Smooth muscle cell of the umbilical artery (primary cell): ENCODE measurements around the gene KRTAP12-4. TPM values are rescaled to one million over a fixed set of nuclear protein-coding genes. Genes with fewer than 3 reads are reported as not detected.

Source experiments
- total RNA-seq: library from RNA; depleted of rRNA; stranded (reverse); fragments of >200 nt; gene quantifications from 2 replicates; pipeline ENCODE4 v1.2.3, GENCODE V29; 2014

The KRTAP12-4 gene, protein sequence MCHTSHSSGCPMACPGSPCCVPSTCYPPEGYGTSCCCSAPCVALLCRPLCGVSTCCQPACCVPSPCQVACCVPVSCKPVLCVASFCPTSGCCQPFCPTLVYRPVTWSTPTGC
- total RNA-seq: not detected in 2 replicates

GRCh38 chr21:44654576-44655175 lies at the start of gene KRTAP12-4:
KRTAP12-4 (minus strand) TSS chr21:44654659; CDS start chr21:44654614, 45 bp downstream.

GRCh38 chr21:44697172-44697810 lies 42.8 kb upstream of the KRTAP12-4 start, which contains the start of gene KRTAP10-12:
KRTAP10-12 (plus strand) TSS chr21:44697172; CDS start chr21:44697202, 30 bp downstream.

GRCh38 chr21:44681861-44682579 lies 27.6 kb upstream of the KRTAP12-4 start, which contains the start of gene KRTAP12-1:
KRTAP12-1 (minus strand) TSS chr21:44682163; CDS start chr21:44682123, 40 bp downstream.

GRCh38 chr21:44666401-44667320 lies 12.2 kb upstream of the KRTAP12-4 start, which contains the start of gene KRTAP12-2:
KRTAP12-2 (minus strand) TSS chr21:44666927; CDS start chr21:44666886, 41 bp downstream.

DNA sequence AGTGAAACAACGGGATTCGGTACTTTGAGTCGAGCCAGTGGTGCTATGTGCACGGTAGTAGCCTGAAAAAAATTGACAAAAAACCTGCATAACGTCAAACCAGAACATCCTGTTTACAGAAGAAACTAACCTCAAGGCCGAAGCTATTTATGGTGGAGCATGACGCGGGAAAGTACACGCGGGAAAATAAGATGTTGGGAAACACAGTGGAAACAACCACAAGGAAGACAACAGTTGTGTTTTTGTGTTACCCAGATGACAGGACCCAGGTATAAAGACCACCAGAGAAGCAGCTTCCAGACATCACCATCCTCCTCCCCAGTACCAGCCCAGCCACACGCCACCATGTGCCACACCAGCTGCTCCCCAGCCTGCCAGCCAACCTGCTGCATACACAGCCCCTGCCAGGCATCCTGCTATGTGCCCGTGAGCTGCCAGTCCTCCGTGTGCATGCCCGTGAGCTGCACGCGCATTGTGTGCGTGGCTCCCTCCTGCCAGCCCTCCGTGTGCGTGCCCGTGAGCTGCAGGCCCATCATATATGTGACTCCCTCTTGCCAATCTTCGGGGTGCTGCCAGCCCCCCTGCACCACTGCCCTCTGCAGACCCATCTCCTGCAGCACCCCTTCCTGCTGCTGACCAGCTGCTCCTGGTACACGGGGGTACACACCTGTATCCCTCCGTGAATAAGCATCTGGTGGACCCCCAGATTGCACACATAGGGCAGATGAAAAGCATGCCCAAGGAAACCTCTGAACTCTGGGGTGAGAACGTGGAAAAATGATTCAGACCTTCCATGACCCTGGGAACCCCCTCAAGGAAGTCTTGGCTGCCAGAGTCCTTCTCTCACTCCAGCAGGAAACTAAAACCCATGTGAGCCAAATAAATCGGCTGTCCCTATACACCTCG lies 3.4 kb upstream of the KRTAP12-4 start, which contains the start of gene KRTAP12-3:
Gene KRTAP12-3, plus strand, starts transcription at position 298 of the 906 bp plus-strand sequence. Its CDS starts 48 bp downstream, at position 346.

GRCh38 chr21:44646366-44647221 lies 7.9 kb downstream of the KRTAP12-4 start, which contains the start of gene KRTAP10-11:
KRTAP10-11 (plus strand) TSS chr21:44646414; CDS start chr21:44646459, 45 bp downstream.

DNA sequence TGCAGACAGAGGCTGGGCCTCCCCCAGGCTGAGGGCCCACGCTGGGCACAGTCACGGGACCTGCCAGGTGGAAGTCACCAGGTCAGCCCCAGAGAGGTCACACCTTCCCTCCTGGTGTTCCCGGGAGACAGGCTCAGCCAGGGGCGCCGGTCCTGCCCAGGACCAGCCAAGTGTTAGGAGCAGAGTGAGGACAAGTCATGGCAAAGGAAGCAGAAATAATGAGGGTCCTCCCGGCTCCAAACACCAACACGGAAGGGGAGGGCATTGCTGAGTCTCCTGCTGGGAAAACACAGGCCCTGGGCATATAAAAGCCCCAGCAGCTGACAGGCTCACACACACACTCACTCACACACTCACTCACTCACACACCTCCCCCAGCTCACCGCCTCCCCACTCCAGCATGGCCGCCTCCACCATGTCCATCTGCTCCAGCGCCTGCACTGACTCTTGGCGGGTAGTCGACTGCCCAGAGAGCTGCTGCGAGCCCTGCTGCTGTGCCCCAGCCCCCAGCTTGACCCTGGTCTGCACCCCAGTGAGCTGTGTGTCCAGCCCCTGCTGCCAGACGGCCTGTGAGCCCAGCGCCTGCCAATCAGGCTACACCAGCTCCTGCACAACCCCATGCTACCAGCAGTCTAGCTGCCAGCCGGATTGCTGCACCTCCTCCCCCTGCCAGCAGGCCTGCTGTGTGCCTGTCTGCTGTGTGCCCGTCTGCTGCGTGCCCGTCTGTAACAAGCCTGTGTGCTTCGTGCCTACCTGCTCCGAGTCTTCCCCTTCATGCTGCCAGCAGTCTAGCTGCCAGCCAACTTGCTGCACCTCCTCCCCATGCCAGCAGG lies 17.2 kb downstream of the KRTAP12-4 start, which contains the start of gene KRTAP10-10:
Gene KRTAP10-10, plus strand, starts transcription at position 339 of the 833 bp plus-strand sequence. Its CDS starts 62 bp downstream, at position 401.

GRCh38 chr21:44626673-44627143 lies 27.8 kb downstream of the KRTAP12-4 start, which contains the start of gene KRTAP10-9:
KRTAP10-9 (plus strand) TSS chr21:44627093; CDS start chr21:44627172, 79 bp downstream.

GRCh38 chr21:44612029-44612486 lies 42.4 kb downstream of the KRTAP12-4 start, which contains the start of gene KRTAP10-8:
KRTAP10-8 (plus strand) TSS chr21:44612079; CDS start chr21:44612101, 22 bp downstream.

Other genes starting within 250 kb of the KRTAP12-4 start
- gene LRRC3, start 199.1 kb downstream of the KRTAP12-4 start, total RNA-seq: 0.78 and 0.89 TPM in 2 replicates
- gene KRTAP10-1, start 114.5 kb downstream of the KRTAP12-4 start, total RNA-seq: not detected in 2 replicates
- not detected in 2 replicates for gene KRTAP10-2, start 103.2 kb downstream of the KRTAP12-4 start, total RNA-seq
- gene KRTAP10-3, start 95.9 kb downstream of the KRTAP12-4 start, total RNA-seq: not detected in 2 replicates
- not detected in 2 replicates for gene KRTAP10-4, start 80.9 kb downstream of the KRTAP12-4 start, total RNA-seq
- not detected in 2 replicates for gene KRTAP10-5, start 74.1 kb downstream of the KRTAP12-4 start, total RNA-seq
- not detected in 2 replicates for gene KRTAP10-6, start 62.2 kb downstream of the KRTAP12-4 start, total RNA-seq
- gene KRTAP10-7, start 54.1 kb downstream of the KRTAP12-4 start, total RNA-seq: not detected in 2 replicates
- not detected in 2 replicates for gene KRTAP10-8, start 42.6 kb downstream of the KRTAP12-4 start, total RNA-seq
- gene KRTAP10-9, start 27.6 kb downstream of the KRTAP12-4 start, total RNA-seq: not detected in 2 replicates
- gene KRTAP10-10, start 17.3 kb downstream of the KRTAP12-4 start, total RNA-seq: not detected in 2 replicates
- gene KRTAP10-11, start 8.2 kb downstream of the KRTAP12-4 start, total RNA-seq: not detected in 2 replicates
- not detected in 2 replicates for gene KRTAP12-3, start 3.3 kb upstream of the KRTAP12-4 start, total RNA-seq
- gene KRTAP12-2, start 12.3 kb upstream of the KRTAP12-4 start, total RNA-seq: not detected in 2 replicates
- not detected in 2 replicates for gene KRTAP12-1, start 27.5 kb upstream of the KRTAP12-4 start, total RNA-seq
- not detected in 2 replicates for gene KRTAP10-12, start 42.5 kb upstream of the KRTAP12-4 start, total RNA-seq
- gene TSPEAR, start 56.9 kb upstream of the KRTAP12-4 start, total RNA-seq: not detected in 2 replicates
- gene UBE2G2, start 147.2 kb upstream of the KRTAP12-4 start, total RNA-seq: 64.4 and 85.2 TPM in 2 replicates
- gene SUMO3, start 163.4 kb upstream of the KRTAP12-4 start, total RNA-seq: 65.6 and 93.1 TPM in 2 replicates
- 377 and 440 TPM in 2 replicates for gene PTTG1IP, start 219.0 kb upstream of the KRTAP12-4 start, total RNA-seq